LNCaP clone FGC (cell line): Measurements from ENCODE around the gene HOXD11.
A peak's percentile ranks its signal among the peaks of the same experiment; 100 is the strongest.

Experiments
- DNase-seq: peaks from one replicate; pipeline ENCODE4 v3.0.0-alpha.2; 2011; ENCODE audit warnings: low read depth
- H3K4me3 ChIP-seq: 2 replicates; pipeline ENCODE4 v1.5.1; 2011; ENCODE audit warnings: mild to moderate bottlenecking, low read depth, low read length, control low read depth
- CTCF ChIP-seq: IDR thresholded peaks from 2 replicates; pipeline ENCODE4 v1.5.1; 2012; ENCODE audit warnings: mild to moderate bottlenecking; ENCODE audit not compliant: control insufficient read depth, insufficient read depth; ENCODE audit errors: extremely low read depth

Gene HOXD11

GRCh38 chr2:176085861-176086771, 21.0 kb upstream of the HOXD11 start:
- peak; percentile 75 for TF ChIP-seq CTCF
- no peak overlapping the region for H3K4me3 ChIP-seq
- DNase-seq, result no peak

- no peak for DNase-seq
- no peak overlapping the region for H3K4me3 ChIP-seq
- no peak for TF ChIP-seq CTCF
These were observed 19.6 kb upstream of the HOXD11 start for GRCh38 chr2:176087330-176088047.

- DNase-seq, result no peak
- H3K4me3 ChIP-seq, result no peak overlapping the region; the same call in 1 of the 2 replicates
These were observed 18.8 kb upstream of the HOXD11 start for GRCh38 chr2:176088048-176088936.

GRCh38 chr2:176088937-176089842, 17.9 kb upstream of the HOXD11 start:
- no peak for DNase-seq
- H3K4me3 ChIP-seq, result no peak overlapping the region
- TF ChIP-seq CTCF, result no peak

More at GRCh38 chr2:176088048-176088936, 18.8 kb upstream of the HOXD11 start:
- TF ChIP-seq CTCF, result peak; percentile 86

- no peak for TF ChIP-seq CTCF
These were observed 17.2 kb upstream of the HOXD11 start for GRCh38 chr2:176089843-176090395.

More at GRCh38 chr2:176089843-176090395, 17.2 kb upstream of the HOXD11 start:
- DNase-seq, result no peak
- H3K4me3 ChIP-seq, result no peak overlapping the region
